Measurements from ENCODE around the gene HOXA9.
A peak's percentile ranks its signal among the peaks of the same experiment; 100 is the strongest.

Gene HOXA9

DNA sequence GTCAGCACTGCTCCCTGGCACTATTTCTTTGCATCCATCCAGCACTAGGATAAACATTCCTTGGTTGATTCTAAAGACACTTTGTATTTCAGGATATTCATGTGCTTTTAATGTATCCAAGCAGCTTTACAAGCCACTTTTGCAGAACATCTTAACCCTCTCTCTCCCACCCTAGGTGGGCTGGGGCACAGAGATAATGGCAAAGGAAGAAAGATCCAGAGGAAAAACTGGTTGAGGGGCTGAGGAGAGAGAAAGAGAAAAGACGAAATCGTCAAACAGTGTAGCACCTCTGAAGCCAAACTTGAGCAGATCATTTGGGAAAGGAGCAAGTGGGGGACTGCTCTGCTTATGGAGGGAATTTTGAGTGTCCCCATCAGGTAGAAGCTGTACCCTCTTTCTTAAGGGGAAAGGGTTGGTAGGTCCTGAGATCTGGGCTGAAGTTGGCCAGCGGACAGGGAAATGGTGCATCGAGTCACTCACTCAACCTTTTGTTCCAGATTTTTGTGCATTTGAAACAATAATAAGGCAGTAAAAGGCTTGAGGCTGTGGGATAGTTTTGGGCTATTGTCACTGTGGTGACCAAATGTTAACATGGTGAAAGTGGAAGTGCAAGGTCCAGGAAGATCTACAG is 38.7 kb upstream of the HOXA9 start:
- no peaks in the 10 kb centered on the region for H3K9me3 Mint-ChIP-seq
- no peak overlapping the region for H3K4me3 Mint-ChIP-seq
- H3K27ac Mint-ChIP-seq: peak overlapping the region; percentile 11
- peaks cover 9% of the 10 kb centered on the region for H3K4me1 Mint-ChIP-seq (ENCODE audit: low read depth)
- peaks cover 87% of the 10 kb centered on the region for H3K27me3 Mint-ChIP-seq (ENCODE audit: low read depth)
- no peaks in the 10 kb centered on the region for H3K36me3 Mint-ChIP-seq (ENCODE audit: low read depth)

DNA sequence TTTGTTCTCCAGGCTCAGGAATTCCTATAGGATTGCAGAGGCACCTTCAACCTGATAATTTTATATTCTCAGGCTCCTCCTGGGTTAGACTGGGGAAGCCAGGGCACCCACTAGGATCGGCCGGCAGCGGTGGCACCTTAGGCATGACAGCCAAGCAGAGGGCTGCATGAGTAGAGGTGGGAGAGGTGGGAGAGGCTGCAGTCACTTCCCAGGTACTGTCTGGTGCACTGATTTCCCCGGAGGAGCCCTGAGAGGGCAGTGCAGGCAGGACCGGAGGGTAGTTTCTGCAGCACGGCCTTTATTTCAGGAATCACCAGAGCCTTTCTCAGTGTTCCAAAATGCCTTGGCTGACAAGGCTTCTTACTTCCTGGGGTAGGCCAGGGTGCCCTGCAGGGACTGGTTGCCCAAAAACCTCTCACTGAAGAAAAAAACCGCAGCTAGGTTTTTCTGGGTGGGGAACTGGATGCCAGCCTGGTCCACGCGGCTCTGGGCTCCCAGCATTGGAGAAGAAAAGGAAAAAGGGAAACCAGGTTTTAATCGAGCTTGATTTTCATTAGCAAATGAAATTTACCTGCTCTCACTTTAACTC is 38.1 kb upstream of the HOXA9 start:
- Mint-ChIP-seq H3K4me3 (no peak overlapping the region), H3K27ac (no peak overlapping the region), H3K9me3 (no peaks in the 10 kb centered on the region), H3K4me1 (ENCODE audit: low read depth) (peaks cover 9% of the 10 kb centered on the region), H3K36me3 (ENCODE audit: low read depth) (no peaks in the 10 kb centered on the region), H3K27me3 (ENCODE audit: low read depth) (peaks cover 87% of the 10 kb centered on the region)

DNA sequence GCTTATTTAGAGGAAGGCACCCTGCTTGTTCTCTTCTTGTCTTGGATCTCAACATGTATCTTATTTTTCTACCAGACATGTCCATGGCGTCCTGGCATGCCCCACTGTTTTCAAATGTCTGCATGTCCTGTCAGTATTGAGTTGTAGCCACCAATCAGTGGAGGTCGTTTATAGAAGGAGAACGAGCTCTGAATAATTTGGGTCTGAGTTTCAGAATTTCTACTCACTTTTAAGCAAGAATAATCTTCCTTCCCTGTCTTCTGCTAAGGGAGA is 37.5 kb upstream of the HOXA9 start:
- Mint-ChIP-seq H3K27ac (no peak overlapping the region), H3K4me1 (ENCODE audit: low read depth) (peaks cover 12% of the 10 kb centered on the region), H3K9me3 (no peaks in the 10 kb centered on the region), H3K27me3 (ENCODE audit: low read depth) (peaks cover 88% of the 10 kb centered on the region), H3K36me3 (ENCODE audit: low read depth) (no peaks in the 10 kb centered on the region), H3K4me3 (no peak overlapping the region)

DNA sequence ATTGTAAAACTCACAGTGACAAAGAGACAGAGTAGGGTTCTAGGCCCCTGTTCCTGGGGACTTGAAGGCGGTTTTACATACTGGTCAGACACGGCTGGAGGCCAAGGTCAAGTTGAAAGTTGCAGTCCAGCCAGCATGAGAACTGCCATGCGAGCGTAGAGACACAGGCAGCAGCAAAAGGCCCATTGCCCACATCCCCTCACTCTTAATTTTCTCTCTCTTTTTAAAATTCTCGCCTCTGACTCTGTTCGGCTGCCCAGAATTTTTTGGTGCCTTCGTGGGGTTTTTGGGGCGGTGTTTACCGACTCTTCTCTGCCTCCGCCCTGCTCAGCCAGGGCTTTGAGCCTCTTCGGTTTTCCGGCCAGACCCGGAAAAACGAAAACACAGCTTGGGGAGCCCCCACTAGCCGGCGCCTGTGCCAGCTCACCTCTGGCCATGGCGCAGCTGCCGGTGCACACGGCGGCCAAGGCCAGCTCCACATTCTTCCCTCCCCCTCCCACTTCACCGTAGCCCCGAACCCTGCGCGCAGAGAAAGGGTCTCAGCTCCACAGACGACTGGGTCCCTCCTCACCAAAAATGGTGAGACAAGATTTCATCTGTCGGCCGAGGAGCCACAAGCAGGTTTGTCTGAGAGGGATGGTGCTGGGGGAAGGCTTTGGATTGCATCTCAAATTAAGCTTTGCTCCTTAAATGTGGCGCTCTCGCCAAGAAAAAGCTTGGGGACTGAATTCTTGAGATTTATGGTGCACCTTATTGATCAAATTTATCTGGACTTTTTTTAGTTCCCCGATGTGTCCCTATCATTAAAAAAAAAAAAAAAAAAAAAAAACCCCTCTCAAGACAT is 36.9 kb upstream of the HOXA9 start:
- peaks cover 12% of the 10 kb centered on the region for H3K4me1 Mint-ChIP-seq (ENCODE audit: low read depth)
- H3K4me3 Mint-ChIP-seq: no peak overlapping the region
- H3K36me3 Mint-ChIP-seq (ENCODE audit: low read depth): no peaks in the 10 kb centered on the region
- peaks cover 88% of the 10 kb centered on the region for H3K27me3 Mint-ChIP-seq (ENCODE audit: low read depth)
- H3K27ac Mint-ChIP-seq: no peak overlapping the region
- H3K9me3 Mint-ChIP-seq: no peaks in the 10 kb centered on the region

DNA sequence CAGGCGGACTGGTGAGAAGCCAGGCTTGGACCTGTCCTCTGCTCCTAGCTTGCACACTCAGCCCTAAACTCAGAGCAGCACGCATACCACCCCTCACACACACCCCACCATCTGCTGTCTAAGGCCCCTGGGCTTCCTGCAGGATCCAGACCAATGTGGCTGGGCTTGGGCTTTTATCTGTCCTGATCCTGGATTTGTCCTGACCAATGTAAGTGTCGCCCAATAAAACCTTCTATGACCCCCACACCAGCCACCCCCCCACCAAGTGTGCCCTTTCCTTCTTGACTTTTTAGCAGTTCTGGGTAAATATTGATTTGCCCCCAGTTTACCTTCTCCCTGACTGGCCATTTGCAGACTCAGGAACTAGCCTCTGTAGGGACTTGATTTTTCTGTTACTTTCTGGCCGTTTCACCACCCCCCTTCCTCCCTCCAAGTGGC is 36.3 kb upstream of the HOXA9 start:
- Mint-ChIP-seq H3K9me3 (no peaks in the 10 kb centered on the region), H3K4me3 (no peak overlapping the region), H3K36me3 (ENCODE audit: low read depth) (no peaks in the 10 kb centered on the region), H3K27ac (no peak overlapping the region), H3K4me1 (ENCODE audit: low read depth) (peaks cover 12% of the 10 kb centered on the region), H3K27me3 (ENCODE audit: low read depth) (peaks cover 88% of the 10 kb centered on the region)

DNA sequence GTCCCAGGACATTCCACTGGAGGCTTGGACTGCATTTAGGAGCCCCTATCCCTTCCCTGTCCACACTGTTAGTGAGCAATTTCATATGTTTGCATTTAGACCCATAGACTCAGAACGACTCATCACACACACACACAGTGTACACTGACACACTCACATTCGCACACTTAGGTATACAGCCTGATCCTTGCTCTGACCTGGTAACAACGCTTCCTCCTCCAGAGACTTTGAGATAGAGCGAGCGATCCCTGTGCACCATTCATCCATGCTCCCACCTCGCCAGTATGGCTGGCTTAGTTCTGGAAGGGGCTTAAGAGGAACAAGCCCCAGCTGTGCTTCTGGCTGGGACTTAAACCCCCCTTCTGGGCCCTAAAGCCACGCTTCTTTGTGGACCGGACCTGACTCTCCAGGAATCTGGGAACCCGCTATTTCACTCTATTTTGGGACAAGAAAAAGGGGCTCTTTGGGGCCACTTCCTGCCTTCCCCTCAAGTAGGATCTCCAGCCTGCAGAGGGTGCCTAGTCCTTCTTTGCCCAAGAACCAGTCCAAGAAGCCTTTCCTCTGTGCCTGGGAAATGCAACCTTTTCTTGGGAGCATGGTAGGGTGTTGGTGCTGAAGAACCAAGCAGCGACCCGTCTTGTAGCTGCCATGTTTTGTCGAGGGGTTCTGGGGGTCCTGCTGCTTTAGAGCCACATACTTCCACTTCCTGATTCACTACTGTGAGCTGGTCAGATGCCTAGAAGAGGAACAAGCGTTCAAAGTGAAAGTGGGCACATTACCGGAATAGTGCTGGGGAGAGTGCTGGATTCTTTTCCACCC is 35.6 kb upstream of the HOXA9 start:
- Mint-ChIP-seq H3K27ac (peak overlapping the region; percentile 72), H3K4me1 (ENCODE audit: low read depth) (peaks cover 12% of the 10 kb centered on the region), H3K36me3 (ENCODE audit: low read depth) (no peaks in the 10 kb centered on the region), H3K4me3 (peak overlapping the region; percentile 7), H3K27me3 (ENCODE audit: low read depth) (peaks cover 87% of the 10 kb centered on the region), H3K9me3 (no peaks in the 10 kb centered on the region)

DNA sequence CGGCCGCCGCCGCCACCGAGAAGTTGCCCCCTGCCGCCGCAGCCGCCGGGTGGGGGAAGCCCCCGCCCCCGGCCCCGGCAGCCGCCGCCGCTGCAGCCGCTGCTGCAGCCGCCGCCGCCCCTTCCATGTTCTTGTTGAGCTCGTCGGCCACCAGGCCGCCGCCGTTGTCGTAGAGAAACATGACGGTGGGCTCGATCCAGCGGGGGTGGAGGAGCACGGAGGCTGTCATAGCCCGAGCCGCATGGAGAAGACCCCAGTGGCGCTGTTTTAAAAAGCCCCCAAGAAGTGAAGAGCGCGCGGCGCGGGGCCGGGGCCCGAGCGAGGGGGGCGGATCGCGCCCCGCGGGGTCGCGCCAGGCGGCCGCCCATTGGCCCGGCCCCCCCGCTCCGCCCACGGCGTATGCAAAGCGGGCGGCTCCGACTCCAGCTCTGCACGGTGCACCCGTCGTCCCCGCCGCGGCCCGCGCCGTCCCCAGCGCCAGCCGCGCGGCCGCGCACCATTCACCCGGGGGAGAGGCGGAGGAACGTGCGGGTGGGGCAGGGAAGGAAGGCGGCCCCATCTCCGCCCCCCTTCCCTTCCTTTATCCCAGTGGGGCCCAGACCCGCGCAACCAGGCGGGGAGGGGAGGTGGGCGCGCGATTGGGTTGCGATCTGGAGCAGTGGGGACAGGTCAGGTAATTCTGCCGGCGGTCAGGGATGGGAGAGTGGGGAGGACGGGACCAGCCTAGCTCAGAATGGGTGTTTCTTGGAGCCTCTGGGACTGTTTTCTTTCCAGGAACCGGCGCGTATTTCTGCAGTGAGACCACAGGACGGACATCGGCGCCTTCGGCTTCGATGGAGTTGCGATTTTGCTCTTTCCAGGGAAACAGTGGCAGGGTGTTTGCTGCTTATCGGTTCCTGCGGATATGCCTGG is 34.8 kb upstream of the HOXA9 start, which contains the start of gene HOXA13:
HOXA13 (minus strand) TSS at position 243 of the 912 bp plus-strand sequence; CDS start at position 229, 14 bp downstream.
- H3K9me3 Mint-ChIP-seq: no peaks in the 10 kb centered on the region
- H3K36me3 Mint-ChIP-seq (ENCODE audit: low read depth): no peaks in the 10 kb centered on the region
- peaks cover 9% of the 10 kb centered on the region for H3K4me1 Mint-ChIP-seq (ENCODE audit: low read depth)
- peaks cover 86% of the 10 kb centered on the region for H3K27me3 Mint-ChIP-seq (ENCODE audit: low read depth)
- peak within 1 kb of the TSS; percentile 7 for H3K4me3 Mint-ChIP-seq
- H3K27ac Mint-ChIP-seq: peak within 1 kb of the TSS; percentile 82

DNA sequence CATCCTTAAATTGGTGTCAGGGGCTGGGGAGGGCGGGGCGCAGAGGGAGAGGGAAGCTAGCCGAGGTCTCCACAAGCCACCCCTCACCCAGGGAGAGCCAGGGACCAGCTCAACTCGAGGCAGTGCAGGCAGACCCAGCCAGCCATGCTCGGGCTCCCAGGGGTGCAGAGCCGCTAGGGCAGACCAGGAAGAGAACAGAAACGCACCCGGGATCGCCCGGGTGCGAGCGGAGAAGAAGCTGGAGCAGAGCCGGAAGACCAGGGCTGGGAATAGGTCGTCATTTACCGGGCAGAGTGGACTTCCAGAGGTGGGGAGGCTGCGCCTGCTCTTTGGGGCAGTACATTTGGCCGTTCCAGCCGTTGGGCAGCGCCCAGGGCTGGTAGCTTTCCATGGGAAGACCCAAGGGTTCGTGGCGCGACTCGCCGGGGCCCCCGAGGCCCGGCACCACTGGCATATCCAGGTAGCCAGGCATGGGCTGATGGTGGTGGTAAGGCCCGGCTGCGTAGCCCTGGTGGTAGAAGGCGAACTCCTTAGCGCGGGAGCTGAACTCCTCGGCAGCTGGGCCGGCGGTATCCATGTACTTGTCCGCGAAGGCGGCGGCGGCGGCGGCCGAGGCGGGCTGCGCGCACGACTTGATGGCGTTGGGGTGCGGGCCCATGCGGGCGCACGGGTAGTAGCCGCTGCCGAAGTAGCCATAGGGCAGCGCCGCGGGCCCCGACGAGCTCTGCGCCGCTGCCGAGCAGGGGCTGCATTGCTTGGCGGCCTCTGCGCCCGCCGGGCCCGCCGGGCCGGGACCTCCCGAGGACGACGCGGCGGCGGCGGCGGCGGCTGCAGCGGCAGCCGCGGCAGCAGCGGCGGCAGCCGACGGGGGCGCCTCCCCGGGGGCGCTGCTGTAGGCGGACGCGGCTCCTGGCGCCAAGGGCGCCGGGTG is 33.8 kb upstream of the HOXA9 start:
- Mint-ChIP-seq H3K4me1 (ENCODE audit: low read depth) (peaks cover 9% of the 10 kb centered on the region), H3K27ac (peak overlapping the region; percentile 82), H3K36me3 (ENCODE audit: low read depth) (no peaks in the 10 kb centered on the region), H3K9me3 (no peaks in the 10 kb centered on the region), H3K4me3 (no peak overlapping the region), H3K27me3 (ENCODE audit: low read depth) (peaks cover 87% of the 10 kb centered on the region)

DNA sequence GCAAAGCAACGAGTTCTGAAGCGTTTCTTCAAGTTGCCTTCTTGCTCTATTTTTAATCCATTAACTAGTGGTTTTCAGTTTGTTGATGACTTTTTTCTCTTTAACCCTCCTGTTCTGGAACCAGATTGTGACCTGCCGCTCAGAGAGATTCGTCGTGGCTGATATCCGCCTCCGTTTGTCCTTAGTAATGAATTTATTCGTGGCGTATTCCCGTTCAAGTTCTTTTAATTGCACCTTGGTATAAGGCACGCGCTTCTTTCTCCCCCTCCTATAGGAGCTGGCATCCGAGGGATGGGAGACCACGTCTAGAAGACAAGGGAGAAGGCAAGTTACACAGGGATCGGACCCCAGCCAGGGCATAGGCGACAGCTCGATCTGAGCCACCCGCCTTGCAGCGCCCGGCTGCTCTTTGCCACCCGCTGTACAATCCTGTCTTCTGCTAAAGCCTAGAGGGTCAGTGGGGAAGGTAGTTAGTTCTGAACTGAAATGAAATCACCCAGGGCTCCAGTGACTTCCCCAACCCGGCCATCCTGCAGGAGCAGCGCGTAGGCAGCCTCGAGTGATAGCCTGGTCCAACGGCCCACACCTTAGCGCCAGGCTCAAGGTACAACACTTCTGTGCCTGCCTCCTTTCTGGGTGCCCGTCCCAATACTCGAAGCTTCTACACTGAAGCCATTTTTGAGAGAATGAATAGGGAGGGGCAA is 33.0 kb upstream of the HOXA9 start:
- H3K9me3 Mint-ChIP-seq: no peaks in the 10 kb centered on the region
- H3K4me1 Mint-ChIP-seq (ENCODE audit: low read depth): peaks cover 9% of the 10 kb centered on the region
- no peaks in the 10 kb centered on the region for H3K36me3 Mint-ChIP-seq (ENCODE audit: low read depth)
- no peak overlapping the region for H3K4me3 Mint-ChIP-seq
- H3K27me3 Mint-ChIP-seq (ENCODE audit: low read depth): peaks cover 87% of the 10 kb centered on the region
- H3K27ac Mint-ChIP-seq: peak overlapping the region; percentile 82

DNA sequence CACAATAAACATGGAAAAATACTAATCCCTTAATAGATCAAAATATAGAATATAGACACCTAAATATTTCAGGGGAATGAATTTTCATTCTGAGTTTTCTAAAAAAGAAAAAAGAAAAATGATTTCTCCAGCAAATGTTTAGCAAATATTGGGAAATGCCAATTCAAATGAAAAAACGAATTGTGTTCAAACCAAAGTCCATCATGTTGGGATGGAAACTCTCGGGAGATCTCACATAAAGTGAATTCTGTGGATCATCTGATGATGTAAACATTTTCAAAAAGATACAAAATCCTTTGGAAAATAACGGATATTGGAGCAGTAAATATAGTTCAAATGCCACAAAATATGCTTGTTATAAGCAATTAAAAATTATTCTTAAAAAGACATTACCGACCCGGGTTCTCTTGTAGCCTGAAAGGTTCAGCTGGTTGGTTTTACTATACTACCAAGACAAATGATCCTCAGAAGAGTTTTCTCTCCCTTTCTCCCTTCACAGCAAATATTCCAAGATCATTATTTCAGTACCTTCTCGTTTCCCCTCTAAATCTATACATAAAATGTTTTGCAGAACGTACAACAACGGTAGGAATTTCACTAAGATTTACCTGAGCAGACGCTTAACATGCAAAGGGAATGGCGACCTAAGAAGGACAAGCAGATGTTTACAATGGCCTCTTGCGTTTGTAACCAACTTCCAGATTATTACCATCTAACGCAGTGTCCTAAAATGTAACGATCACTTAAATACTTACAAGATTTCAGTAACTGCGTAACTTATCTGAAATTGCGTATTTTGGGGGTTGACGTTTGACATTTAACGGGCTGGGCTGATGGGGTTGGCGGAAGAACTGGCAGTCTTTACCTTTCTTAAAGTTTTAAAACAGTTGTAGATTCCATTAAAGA is 32.1 kb upstream of the HOXA9 start:
- Mint-ChIP-seq H3K4me1 (ENCODE audit: low read depth) (peaks cover 11% of the 10 kb centered on the region), H3K36me3 (ENCODE audit: low read depth) (no peaks in the 10 kb centered on the region), H3K9me3 (no peaks in the 10 kb centered on the region), H3K4me3 (no peak overlapping the region), H3K27me3 (ENCODE audit: low read depth) (peaks cover 80% of the 10 kb centered on the region), H3K27ac (no peak overlapping the region)

DNA sequence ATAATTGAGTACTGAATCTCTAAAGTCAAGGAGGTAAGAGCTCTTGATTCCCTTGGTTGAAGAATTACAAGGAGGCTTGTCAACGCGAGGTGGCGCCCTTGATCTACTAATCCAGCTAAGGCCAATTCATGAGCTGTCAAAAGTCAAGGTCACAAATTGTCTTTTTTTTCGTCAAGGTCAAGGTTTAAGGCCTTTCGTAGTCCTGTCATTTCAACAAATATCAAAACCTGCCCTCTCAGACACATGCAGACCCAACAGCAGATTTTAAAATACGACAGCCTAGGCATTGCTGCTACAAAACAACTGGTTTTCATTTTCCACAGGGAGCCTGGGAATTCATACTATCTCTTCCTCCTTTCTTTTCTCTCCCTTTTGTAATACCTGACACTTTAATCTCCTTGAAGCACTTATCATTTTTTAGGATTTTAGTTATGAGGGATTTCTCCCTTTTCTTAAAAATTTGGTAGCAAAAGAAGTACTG is 31.0 kb upstream of the HOXA9 start:
- Mint-ChIP-seq H3K4me3 (no peak overlapping the region), H3K4me1 (ENCODE audit: low read depth) (peaks cover 10% of the 10 kb centered on the region), H3K36me3 (ENCODE audit: low read depth) (no peaks in the 10 kb centered on the region), H3K27ac (no peak overlapping the region), H3K9me3 (no peaks in the 10 kb centered on the region), H3K27me3 (ENCODE audit: low read depth) (peaks cover 79% of the 10 kb centered on the region)
